Stimulated activated CD8-positive, alpha-beta memory T cell treated with anti-CD3 and anti-CD28 coated beads, Interleukin-12 subunit alpha, Interleukin-12 subunit beta, amount 100 ng/mL, for 1 hour (primary cell): ENCODE results near the gene CCDC138.

Experiments
- DNase-seq: peaks from one replicate; pipeline ENCODE4 v3.0.0-alpha.2; 2020; ENCODE audit warnings: low read depth

The CCDC138 gene

DNA sequence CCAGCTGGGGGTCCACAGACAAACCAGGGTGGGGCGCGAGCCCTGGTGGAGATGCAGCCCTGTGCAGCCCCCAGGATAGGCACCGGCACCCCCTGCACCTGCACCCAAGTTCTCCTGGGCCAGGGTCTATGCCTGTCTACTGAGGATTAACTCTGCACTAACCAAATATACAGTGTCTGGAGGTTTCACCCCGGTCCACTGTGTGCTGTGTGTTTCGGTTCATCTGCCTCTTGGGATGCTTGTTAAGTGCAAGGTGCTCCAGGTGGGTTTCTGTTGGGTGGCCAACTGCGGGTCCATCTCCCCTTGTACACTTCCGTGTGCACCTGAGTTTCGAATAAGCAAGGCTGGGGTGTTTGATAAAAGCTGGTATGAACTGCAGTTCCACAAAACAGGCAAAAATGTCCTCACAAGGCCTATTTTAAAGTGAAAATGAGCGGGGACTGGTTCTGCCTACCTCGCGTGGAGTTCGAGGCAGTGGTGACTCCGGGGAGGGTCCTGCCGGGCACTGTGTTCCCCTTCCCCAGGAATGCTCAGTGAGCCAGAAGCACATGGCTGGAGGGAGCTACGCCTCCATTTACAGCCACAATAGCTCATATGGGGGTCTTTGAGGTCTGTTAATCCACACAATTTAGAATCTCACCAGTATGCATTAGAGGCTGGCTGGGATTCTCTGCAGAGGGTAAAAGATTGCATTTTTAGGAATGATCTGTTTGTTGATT lies 131.7 kb downstream of the CCDC138 start:
- DNase-seq, result no peak

- DNase-seq, result no peak
Measured at GRCh38 chr2:108918941-108919341, 132.4 kb downstream of the CCDC138 start.

GRCh38 chr2:108919571-108920373 lies 133.2 kb downstream of the CCDC138 start:
- no peak for DNase-seq

- no peak for DNase-seq
Measured at GRCh38 chr2:108920686-108921085, 134.1 kb downstream of the CCDC138 start.

- DNase-seq, result no peak
Measured at GRCh38 chr2:108921096-108922030, 134.8 kb downstream of the CCDC138 start.

- no peak for DNase-seq
Measured at GRCh38 chr2:108922141-108922915, 135.8 kb downstream of the CCDC138 start.

DNA sequence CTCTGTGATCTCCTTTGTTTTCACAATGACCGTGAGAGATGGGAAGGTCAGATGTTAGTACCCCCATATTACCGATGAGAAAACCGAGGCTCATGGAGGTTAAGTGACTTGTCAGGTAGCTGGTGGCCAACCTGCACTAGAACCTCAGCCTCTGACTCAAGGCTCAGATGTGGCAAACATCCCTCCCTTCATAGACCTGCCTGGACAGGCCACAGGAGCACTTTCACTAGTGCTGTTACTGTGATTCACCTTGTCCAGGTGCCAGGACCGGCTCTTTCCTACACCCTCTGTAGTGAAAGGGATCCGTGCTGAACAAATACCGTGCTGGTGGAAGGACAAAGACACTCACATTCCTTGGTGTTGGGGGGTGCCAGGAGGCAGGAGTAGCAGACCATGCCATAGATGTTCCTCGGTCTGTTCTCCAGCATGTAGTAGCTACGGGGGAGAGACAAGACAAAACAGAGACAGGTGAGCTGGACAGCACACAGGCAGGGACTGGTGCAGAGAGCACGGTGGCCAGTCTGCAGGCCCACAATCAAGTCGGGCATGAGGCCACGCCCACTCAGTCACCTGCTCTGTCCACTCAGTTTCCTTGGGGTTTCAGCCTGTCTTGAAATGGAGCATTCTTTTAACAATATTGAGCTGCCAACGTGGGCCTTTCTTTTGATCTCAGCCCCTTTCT lies 136.6 kb downstream of the CCDC138 start:
- DNase-seq, result no peak

DNA sequence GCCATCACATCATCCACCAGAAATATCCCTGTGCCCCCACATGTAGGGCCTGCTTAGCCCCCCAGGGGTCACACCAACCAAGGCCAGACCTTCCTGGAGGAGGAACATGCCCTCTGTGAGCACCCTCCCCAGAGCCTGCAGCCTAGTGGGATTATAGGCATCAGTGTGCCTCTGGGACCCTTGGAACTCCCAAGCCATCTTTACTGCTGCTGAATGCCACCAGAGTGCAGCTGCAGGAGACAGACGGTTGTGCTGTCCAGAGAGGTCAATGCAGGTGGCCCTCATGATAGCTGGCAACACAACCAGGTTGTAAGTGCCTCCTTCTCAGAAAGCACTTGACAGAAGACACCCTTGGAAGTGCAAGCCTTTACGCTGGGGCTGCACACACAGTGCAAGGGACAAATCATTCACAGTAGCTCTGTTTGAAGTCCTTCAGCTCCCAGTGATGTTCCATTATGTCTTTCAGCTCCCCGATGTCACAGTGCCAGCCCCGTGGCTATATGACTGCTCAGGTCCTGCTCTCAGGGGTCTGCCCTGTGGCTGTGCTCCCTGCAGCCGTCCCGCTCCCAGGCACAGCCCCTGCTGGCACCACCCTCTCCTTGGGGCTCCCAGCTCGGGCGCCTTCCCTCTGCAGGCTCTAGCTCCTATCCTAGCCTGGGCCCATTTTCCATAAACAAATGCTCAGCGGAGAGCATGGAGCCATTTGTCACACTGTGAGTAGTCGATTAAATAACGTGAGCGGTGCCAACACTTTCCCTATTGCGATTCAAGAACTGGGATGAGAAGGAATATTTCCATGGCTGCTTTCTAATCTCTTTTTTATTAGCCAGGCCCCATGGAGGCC lies 137.4 kb downstream of the CCDC138 start:
- no peak for DNase-seq

- DNase-seq, result no peak
Measured at GRCh38 chr2:108924580-108925251, 138.1 kb downstream of the CCDC138 start.

GRCh38 chr2:108925286-108925685 lies 138.7 kb downstream of the CCDC138 start:
- DNase-seq, result no peak

GRCh38 chr2:108925735-108926134 lies 139.2 kb downstream of the CCDC138 start:
- DNase-seq, result no peak
